GM23248 (cell line): Measurements from ENCODE around the gene RBM47.

Experiments used
- EZH2 ChIP-seq: fragments of 200-600 bp; sonication (generic); IDR thresholded peaks from 2 replicates; pipeline ENCODE4 v1.6.1; 2018; ENCODE audit warnings: antibody characterized with exemption, mild to moderate bottlenecking; ENCODE audit not compliant: insufficient read depth, poor library complexity, severe bottlenecking
- EZH2phosphoT487 ChIP-seq: fragments of 200-600 bp; sonication (generic); IDR thresholded peaks from 2 replicates; pipeline ENCODE4 v1.6.1; 2018; ENCODE audit warnings: antibody characterized with exemption, moderate library complexity, mild to moderate bottlenecking, low read depth; ENCODE audit not compliant: insufficient read depth

DNA sequence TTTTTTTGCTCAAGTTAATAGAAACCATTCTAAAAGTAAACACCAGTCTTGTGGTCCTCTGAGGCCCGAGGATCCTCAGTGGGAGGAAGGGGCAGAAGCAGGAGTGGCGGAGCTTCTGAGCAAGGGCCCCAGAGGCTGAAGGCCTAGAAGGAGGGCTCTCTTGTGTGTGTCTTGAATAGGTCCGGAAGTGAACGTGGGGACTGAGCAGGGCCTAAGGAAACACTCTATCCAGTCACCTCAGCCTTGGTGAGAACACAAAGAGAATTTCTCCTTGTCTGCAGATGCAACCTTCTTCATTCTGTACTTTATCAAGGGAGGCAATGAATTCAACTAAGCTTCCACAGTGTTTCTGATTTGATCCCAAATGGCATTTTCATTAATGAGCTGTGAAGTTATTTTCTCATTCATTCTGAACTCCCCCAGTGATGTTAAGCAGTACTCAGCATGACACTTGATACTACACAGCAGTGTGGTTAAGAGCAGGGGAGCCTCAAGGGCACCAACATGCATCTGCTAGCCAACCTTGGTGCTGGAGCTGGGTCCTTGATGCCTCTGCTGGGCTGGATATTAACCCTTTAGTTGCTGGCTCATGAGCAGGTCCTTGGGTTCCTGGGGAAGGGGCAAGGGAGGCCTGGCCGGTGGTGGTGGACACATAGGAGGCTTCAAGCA is 64.7 kb downstream of the RBM47 start:
- TF ChIP-seq EZH2 (no peak), EZH2phosphoT487 (no peak)
